Upper lobe of left lung (tissue), 4 donors: ENCODE results near the gene MAP3K6.

Experiments
- EP300 ChIP-seq, 4 donors: sonication (generic); formaldehyde crosslinking; IDR thresholded peaks; one replicate each; pipeline ENCODE4 v1.5.1; 2017; ENCODE audit warnings: antibody characterized with exemption in 4 of 4, control low read depth in 2 of 4
- POLR2A ChIP-seq, 4 donors: fragments of 450-650 bp; IDR thresholded peaks; one replicate each; pipeline ENCODE4 v1.5.1; 2016 to 2017; ENCODE audit warnings: antibody characterized with exemption in 4 of 4, mild to moderate bottlenecking in 2 of 4

GRCh38 chr1:27397749-27398148, 31.0 kb upstream of the MAP3K6 start:
- TF ChIP-seq POLR2A (IDR thresholded peaks at IDR 0.05) (no peak), EP300 (IDR thresholded peaks at IDR 0.05) (no peak)
